Activated T-cell treated with anti-CD3 and anti-CD28 coated beads for 24 hours (primary cell): ENCODE measurements around the gene NBDY.

Experiments used
- DNase-seq: peaks from one replicate; pipeline ENCODE4 v3.0.0-alpha.2; 2020; ENCODE audit warnings: low read depth

The NBDY gene

GRCh38 chrX:56786889-56787733, 58.1 kb downstream of the NBDY start:
- no peak for DNase-seq

DNA sequence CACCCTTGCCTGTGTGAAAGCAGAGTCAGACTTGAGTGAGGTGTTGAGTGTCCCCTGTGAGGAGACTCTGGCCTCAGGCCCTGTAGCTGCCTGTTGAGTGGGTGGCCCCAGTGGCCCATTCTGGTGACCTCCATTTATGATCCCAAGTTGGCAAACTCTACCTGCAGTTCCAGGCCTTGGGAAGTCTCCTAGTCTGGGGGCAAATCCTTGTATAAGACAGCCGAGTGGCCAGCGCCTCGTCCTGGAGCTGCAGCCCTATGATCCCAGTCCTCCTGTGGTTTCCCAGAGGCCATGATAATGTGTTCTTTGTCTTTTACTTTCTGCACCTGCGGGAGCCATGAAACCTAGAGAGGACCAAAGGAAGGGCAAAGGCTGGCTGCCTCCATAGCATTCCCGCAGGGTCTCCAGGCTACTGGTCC, 58.7 kb downstream of the NBDY start:
- no peak for DNase-seq

DNA sequence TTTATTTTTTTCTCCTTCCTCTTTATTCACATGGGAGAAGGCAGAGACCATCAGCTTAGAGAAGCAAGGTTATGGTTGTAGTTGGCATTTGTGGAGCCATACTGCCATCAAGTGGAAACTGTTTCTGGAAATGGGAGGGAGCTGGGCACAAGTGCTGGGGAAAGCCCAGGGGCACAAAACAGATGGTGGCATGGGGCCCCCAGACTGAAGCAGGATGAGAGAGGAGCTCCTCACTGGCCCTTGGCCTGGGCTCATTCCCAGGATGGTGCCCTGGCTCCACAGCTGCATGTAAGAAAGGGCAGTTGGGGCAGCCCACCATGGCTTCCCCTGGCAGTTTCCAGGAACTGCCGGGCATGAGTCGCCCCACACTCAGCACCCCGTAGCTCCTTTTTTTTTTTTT, 59.2 kb downstream of the NBDY start:
- no peak for DNase-seq

DNA sequence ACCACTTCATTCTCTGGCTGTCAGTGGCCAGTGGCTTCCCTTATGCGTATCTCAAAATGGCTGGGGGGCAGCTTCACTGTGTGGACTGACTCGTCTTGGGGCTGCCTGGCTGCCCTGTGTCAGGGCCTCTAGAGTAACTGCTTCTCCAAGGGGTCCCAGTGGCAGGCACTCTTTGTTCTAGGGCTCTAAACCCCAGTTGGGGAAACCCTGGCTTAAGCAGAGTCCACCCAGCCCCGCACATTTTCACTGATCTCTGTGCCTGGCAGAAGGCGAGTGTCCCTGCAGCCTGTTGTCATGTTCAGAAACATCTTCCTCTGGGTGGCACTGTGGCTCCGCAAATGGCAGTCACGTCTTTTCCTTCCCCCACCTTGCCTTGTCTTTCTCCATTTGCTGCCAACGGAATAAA, 59.7 kb downstream of the NBDY start:
- no peak for DNase-seq

DNA sequence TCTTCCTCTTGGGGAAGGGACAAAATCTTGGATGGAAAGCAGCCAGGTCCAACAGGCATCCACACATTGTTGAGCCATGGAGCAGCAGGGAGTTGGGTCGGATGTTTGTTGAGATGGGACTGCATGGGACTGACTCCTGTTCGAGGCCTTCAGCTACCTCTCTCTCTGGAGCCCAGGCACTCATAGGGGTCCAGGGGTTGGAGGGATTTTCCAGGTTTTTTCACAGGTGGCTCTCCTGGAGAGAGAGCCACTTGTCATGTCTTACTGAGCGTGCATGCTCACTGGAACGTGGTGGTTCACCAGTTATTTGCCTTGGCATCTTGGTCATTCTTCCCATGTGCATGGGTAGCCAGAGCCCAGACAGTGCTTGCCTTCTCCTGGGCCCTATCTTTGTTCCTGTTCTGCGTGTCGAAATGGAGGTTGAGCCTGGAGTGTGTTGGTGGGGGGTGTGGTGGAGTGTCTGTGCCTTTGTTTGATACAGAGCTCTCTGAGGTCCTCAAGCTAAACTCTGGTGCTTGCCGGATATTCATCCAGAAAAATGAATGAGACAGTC, 60.6 kb downstream of the NBDY start:
- no peak for DNase-seq

GRCh38 chrX:56790778-56791177, 61.7 kb downstream of the NBDY start:
- DNase-seq, result no peak

DNA sequence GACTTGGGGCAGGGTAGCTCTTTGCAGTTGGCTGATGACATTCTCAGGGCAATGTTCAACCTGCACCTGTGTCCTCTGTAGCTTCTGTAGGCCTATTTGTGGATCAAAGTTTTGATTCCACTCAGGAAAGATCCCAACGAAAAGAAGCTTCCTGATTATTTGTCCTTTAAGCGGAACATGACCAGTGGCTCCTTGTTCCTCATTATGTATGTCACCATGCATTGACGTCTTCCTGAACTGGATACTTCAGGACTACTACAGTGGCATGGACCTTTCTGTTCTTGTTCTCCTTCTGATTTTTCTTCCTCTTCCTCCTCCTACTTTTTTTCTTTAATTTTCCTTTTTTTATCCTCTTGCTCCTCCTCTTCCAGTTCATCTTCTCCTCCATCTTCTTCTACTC, 62.4 kb downstream of the NBDY start:
- DNase-seq, result no peak

GRCh38 chrX:56792270-56793111, 63.4 kb downstream of the NBDY start:
- no peak for DNase-seq

DNA sequence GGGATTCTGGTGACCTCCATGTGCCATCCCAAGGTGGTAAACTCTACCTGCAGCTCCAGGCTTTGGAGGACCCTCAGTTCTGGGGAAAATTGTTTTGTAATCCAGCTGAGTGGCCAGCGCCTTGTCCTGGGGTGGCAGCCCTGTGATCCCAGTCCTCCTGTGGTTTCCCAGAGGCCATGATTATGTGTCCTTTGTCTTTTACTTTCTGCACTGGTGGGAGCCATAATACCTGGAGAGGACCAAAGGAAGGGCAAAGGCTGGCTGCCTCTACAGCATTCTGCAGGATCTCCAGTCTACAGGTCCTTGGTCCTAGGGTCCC, 64.0 kb downstream of the NBDY start:
- no peak for DNase-seq

DNA sequence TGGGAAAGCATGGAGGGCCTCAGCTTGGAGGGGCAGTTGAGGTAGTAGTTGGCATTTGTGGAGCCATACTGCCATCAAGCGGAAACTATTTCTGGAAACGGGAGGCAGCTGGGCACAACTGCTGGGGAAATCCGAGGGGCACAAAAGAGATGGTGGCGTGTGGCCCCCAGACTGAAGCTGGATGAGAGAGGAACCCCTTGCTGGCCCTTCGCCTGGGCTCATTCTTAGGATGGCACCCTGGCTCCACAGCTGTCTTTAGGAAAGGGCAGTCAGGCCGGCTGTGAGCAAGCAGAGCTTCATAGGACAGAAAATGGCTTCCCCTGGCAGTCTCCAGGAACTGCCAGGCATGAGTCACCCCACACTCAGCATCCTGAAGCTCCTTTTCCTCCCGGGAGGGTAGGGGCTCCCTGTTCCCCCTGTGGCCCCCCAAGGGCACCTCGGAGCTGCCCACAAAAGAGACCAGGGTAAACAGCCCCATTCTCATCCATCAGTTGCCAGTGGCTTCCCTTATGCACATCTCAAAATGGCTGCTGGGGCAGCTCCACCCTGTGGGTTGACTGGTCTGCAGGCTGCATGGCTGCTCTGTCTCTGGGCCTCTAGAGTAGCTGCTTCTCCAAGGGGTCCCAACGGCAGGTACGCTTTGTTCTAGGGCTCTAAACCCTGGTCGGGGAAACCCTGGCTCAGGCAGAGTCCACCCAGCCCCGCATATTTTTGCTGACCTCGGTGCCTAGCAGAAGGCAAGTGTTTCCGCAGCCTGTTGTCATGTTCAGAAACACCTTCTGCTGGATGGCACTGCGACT, 64.7 kb downstream of the NBDY start:
- DNase-seq, result no peak

DNA sequence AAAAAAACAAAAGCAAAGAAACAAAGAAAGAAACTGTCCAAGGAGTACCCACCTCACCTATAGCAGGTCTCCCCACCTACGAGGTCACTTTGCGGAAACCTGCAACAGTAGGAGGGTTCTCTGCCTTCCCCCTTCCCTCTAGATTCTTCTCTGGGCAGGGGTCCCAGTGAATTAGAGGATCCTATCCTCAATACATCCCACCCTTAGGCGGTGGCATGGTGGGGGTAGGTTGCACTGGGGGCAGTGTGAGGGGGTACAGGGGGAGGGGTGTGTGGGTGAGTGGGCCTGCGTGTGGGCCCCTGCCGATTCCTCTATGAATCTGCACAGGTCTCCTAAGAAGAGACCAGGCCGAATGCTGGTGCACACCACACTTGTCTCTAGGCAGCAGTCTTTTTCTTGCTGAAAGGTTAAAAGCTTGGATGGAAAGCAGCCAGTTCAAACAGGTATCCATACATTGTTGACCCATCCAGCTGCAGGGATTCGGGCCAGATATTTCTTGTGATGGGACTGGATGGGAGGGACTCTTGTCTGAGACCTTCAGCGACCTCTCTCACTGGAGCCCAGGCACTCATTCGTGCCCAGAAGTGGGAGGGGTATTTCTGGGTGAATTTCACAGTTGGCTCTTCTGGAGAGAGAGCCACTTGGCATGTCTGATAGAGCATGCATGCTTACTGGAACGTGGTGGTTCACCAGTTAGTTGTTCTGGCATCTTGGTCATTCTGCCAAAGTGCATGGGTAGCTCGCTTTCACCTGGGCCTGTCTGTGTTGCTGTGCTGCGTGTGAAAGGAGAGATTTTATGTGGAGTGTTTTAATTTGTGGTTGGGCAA, 65.6 kb downstream of the NBDY start:
- DNase-seq, result no peak

GRCh38 chrX:56795309-56795868, 66.3 kb downstream of the NBDY start:
- no peak for DNase-seq

DNA sequence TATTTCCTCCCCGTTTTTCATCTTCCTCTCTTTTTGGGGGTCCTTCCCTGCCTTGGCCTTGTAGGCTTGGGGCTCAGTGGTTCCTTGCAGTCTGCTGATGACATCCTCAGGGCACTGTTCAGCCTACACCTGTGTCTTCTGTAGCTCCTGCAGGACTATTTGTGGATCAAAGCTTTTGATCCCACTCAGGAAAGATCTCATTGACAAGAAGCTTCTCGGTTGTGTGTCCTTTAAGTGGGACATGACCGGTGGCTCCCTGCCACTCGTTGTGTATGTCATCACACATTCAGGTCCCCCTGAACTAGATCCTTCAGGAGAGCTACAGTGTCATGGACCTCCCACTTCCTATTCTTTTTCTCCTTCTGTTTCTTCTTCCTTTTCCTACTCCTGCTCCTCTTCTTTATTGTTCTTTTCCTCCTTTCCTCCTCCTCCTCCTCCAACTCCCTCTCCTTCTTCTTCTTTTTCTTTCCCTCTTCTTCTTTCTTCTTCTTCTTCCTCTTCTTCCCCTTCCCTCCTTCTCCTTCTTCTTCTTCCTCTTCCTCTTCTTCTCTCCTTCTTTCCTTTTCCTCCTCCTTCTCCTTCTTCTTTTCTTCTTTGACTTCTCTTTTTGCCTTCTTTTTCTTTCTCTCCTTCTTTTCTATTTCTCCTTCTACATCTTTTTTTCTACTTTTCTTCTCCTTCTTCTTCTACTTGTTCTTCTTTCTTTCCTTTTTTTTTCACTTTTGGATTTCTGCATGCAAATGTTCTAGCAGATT, 67.8 kb downstream of the NBDY start:
- DNase-seq, result no peak

DNA sequence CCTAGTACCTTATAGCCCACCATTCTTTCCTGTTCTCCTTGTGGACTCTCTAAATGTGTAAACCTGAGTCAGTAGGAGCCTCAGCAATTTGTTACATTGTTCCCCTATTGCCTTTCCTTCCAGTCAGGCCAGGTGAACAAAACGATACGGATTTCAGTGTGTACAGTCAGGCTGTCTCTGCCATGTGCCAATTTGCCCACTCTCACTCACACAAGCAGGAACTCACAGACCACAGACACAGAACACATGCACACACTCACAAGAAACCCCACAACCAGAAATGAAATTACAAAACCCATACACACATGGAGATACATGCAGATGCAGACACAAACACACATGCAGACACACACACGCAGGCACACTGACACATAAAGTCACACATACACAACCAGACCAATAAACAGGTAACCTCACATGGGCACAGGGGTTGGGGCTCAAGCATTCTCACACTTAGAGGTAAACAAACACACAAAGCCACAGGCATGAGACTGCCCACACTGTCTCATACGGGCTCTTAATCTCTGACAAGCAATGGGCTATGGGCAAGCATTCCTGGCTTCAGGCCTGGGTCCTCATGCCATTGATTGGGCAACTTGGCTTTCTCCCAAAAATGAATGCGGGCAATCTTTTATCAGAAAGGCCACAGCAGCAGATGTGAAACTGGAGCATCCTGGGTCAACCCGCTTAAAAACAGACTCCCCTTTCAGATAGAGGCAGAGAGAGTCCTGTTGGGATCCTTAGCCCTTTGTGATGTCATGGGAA, 68.7 kb downstream of the NBDY start:
- no peak for DNase-seq

DNA sequence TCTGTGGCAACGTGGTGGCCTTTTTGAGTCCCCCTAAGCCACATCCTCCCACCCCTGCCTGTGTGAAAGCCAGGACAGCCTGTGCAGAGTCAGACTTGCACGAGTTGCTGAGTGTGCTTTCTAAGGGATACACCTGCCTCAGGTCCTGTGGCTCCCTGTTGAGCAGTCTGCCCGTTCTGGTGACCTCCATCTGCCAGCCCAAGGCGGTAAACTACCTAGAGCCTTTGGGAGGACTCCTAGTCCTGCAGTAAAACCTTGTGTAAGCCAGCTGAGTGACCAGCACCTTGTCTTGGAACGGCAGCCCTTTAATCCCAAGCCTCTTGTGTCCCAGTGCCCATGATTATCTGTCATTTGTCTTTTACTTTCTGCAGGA, 69.3 kb downstream of the NBDY start:
- no peak for DNase-seq

DNA sequence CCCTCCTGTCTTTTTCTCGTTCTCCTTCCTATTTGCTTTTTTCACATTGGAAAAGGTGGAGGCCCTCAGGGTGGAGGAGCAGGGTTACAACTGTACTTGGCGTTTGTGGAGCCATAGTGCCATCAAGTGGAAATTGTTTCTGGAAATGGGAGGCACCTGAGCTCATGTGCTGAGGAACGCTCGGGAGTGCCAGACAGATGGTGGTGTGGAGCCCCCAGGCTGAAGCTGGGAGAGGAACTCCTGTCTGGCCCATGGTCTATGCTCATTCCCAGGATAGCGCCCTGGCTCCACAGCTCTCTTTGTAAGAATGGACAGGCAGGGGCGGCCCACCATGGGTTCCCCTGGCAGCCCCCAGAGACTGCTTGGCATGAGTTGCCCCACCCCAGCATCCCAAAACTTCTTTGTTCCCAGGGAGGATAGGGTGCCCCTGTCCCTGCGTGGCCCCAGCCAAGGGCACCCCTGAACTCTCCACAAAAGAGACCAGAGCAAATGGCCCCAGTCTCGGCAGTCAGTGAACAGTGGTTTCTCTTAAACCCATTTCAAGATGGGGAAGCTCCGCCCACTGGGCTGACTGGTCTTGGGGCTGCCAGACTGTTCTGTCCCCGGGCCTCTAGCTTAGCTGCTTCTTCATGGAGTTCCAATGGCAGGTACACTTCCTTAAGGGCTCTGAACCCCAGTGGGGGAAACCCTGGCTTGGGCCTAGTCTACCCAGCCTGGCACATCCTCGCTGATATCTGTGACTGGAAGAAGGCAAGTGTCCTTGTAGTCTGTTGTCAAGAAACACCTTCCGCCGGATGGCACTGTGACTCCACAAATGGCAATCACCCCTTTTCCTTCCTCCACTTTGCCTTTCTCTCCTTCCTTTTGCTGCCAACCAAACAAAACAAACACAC, 70.1 kb downstream of the NBDY start:
- DNase-seq, result no peak

DNA sequence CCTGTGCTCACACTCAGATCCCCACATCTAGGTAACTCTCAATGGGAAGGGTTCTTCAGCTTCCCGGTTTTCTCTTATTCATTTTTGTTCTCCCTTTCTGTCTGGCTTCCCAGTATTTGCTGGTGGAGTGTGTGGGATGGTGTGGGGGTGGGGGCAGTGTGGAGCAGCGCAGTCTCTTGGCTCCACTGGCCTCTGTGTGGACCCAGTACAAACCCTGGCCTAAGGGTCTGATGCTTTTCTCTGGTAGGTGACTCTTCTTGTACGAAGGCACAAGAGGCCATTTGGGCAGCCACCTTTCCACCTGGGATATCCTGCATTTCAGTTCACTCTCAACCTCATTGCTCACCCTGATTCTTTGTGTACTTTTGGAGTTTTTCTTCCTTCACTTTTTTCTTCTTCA, 71.3 kb downstream of the NBDY start:
- DNase-seq, result no peak

DNA sequence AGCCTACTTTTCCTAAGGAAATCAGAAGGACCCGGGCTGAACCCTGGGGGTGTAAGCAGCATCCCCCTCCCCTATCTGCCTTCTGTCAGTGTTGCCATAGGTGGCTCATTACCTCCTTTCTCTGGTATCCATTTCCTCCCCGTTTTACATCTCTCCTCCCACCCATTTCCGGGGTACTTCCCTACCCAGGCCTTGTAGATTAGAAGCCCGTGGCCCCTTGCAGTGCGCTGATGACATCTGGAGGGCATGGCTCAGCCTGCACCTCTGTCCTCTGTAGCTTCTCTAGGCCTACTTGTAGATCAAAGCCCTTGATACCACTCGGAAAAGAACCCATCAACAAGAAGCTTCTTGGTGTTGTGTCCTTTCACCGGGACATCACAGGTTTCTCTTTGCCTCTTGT, 71.8 kb downstream of the NBDY start:
- DNase-seq, result peak; percentile 35

DNA sequence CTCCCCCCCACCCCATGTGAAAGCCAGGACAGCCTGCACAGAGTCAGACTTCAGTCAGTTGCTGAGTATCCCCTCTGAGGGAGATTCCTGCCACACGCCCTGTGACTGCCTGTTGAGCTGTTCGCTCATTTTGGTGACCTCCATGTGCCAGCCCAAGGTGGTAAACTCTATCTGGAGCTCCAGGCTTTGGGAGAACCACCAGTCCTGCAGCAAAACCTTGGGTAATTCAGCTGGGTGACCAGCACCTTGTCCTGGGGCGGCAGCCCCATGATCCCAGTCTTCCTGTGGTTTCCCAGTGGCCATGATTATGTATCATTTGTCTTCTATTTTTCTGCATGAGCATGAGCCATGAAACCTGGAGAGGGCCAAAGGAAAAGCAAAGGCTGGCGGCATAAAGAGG, 73.4 kb downstream of the NBDY start:
- no peak for DNase-seq
